RWPE2 (cell line): Measurements from ENCODE around the gene TMCC1.

Experiments
- ATAC-seq: fragments of 200-7000 bp; cut with Tn5 transposase; 3 replicates; pipeline ENCODE4 v1.9.1; 2021; ENCODE audit warnings: low read depth
- DNase-seq: peaks from one replicate; pipeline ENCODE4 v3.0.0-alpha.2; 2020; ENCODE audit warnings: low spot score
- H3K27ac ChIP-seq: fragments of 450-650 bp; 2 replicates; pipeline ENCODE4 v1.5.1; 2017; ENCODE audit warnings: mild to moderate bottlenecking; ENCODE audit not compliant: poor library complexity, severe bottlenecking
- H3K27me3 ChIP-seq: fragments of 250-450 bp; sonication (Bioruptor Pico); 2 replicates; pipeline ENCODE4 v1.5.1; 2021; ENCODE audit warnings: mild to moderate bottlenecking, moderate library complexity; ENCODE audit not compliant: insufficient read depth, poor library complexity, severe bottlenecking
- H3K36me3 ChIP-seq: fragments of 250-450 bp; sonication (Bioruptor Pico); 2 replicates; pipeline ENCODE4 v1.5.1; 2020; ENCODE audit warnings: low read depth, mild to moderate bottlenecking, moderate library complexity
- H3K4me1 ChIP-seq: fragments of 250-450 bp; sonication (Bioruptor Pico); 2 replicates; pipeline ENCODE4 v1.5.1; 2021; ENCODE audit warnings: mild to moderate bottlenecking, moderate library complexity; ENCODE audit not compliant: insufficient read depth, poor library complexity, severe bottlenecking
- H3K4me3 ChIP-seq: fragments of 250-450 bp; sonication (Bioruptor Pico); 2 replicates; pipeline ENCODE4 v1.5.1; 2021; ENCODE audit warnings: mild to moderate bottlenecking, moderate library complexity; ENCODE audit not compliant: severe bottlenecking
- H3K9me3 ChIP-seq: fragments of 250-450 bp; sonication (Bioruptor Pico); 2 replicates; pipeline ENCODE4 v1.5.1; 2021; ENCODE audit warnings: mild to moderate bottlenecking, moderate library complexity; ENCODE audit not compliant: severe bottlenecking
- TF ChIP-seq, protein P1 (sequence below): fragments of 450-650 bp; IDR thresholded peaks from one replicate; pipeline ENCODE4 v1.5.1; 2017; ENCODE audit warnings: mild to moderate bottlenecking, moderate library complexity; ENCODE audit not compliant: poor library complexity, severe bottlenecking

Gene TMCC1

DNA sequence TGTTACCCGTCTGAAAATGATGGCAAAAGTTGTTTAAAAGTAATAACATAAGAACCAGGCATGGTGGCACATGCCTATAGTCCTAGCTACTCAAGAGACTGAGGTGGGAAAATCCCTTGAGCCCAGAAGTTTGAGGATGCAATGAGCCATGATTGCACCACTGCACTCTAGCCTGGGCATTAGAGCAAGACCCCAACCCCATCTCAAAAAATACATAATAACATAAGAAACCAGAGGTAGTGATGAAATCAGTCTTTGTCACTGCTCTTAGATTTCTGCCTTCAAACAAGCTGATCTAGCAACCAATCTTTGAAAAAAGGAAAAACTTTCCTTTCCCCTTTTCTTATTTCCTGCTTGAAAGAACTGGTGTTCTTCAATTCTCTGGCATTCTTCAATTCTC, 71.3 kb downstream of the TMCC1 start:
- Histone ChIP-seq H3K4me1 (no peaks in the 10 kb centered on the region), H3K27me3 (no peaks in the 10 kb centered on the region), H3K9me3 (no peaks in the 10 kb centered on the region), H3K4me3 (no peak overlapping the region), H3K36me3 (peaks cover 11% of the 10 kb centered on the region), H3K27ac (no peak overlapping the region)
- DNase-seq, result no peak
- TF ChIP-seq, protein P1, sequence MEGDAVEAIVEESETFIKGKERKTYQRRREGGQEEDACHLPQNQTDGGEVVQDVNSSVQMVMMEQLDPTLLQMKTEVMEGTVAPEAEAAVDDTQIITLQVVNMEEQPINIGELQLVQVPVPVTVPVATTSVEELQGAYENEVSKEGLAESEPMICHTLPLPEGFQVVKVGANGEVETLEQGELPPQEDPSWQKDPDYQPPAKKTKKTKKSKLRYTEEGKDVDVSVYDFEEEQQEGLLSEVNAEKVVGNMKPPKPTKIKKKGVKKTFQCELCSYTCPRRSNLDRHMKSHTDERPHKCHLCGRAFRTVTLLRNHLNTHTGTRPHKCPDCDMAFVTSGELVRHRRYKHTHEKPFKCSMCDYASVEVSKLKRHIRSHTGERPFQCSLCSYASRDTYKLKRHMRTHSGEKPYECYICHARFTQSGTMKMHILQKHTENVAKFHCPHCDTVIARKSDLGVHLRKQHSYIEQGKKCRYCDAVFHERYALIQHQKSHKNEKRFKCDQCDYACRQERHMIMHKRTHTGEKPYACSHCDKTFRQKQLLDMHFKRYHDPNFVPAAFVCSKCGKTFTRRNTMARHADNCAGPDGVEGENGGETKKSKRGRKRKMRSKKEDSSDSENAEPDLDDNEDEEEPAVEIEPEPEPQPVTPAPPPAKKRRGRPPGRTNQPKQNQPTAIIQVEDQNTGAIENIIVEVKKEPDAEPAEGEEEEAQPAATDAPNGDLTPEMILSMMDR, result no peak
- ATAC-seq, result no peak

DNA sequence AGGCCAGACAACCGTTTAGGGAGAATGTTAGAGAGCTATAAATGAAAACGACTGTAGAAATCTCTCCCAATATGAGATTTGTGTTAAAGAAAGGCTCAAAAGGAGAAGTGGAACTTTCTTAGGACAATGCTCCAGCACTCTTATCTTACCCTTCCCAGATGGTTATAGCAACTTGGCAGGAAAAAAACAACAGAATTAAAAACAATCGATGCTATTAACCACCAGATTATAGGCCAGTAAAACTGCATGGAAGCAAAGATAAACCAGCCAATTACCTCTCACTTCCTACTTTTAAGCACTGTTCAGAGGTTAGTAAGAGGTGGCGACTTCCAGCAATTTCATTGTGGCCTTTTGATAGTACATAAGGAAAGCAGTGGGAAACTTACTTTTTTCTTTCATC, 72.9 kb downstream of the TMCC1 start:
- Histone ChIP-seq H3K36me3 (peaks cover 7% of the 10 kb centered on the region; the same call in 1 of the 2 replicates), H3K9me3 (no peaks in the 10 kb centered on the region), H3K4me3 (no peak overlapping the region), H3K27me3 (no peaks in the 10 kb centered on the region), H3K4me1 (no peaks in the 10 kb centered on the region), H3K27ac (no peak overlapping the region)
- ATAC-seq (no peak), DNase-seq (no peak)
- TF ChIP-seq, protein P1, result no peak

DNA sequence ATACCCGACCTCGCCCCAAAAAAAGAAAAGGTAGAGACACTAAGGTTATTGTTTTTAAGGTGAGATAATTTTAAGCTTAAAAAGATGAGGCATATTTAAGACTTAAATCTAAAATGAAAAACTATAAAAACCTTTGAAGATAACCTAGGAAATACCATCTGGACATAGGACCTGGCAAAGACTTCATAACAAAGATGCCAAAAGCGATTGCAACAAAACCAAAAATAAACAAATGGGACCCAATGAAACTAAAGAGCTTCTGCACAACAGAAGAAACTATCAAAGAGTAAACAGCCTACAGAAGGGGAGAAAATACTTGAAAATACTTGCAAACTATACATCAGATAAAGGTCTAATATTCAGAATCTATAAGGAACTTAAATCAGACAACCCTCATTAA, 80.9 kb downstream of the TMCC1 start:
- Histone ChIP-seq H3K9me3 (no peaks in the 10 kb centered on the region), H3K27me3 (no peaks in the 10 kb centered on the region), H3K27ac (no peak overlapping the region), H3K4me3 (no peak overlapping the region), H3K4me1 (no peaks in the 10 kb centered on the region), H3K36me3 (no peaks in the 10 kb centered on the region)
- ATAC-seq, result no peak
- TF ChIP-seq, protein P1, result no peak
- DNase-seq, result no peak

DNA sequence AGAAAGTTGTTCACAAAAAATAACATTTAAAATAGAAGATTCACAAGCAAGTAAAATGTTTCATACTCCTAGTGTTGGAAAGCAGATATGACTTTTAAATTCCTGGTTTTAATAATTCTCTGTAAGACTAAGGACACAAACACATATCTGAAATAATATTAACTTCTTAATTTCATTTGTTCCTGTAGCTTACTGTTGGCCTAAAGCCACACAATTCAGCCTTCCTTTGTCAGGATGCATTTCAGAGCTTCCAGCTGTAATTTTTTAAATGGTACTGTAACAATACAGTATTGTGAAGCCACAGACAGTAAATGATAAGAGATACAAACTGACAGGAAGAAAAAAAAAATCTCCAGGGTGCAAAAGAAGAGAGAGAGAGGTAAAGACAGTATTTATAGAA, 84.2 kb downstream of the TMCC1 start:
- TF ChIP-seq, protein P1, result no peak
- no peaks in the 10 kb centered on the region for H3K9me3 ChIP-seq
- H3K27me3 ChIP-seq, result no peaks in the 10 kb centered on the region
- no peak for ATAC-seq
- H3K27ac ChIP-seq, result no peak overlapping the region
- no peaks in the 10 kb centered on the region for H3K4me1 ChIP-seq
- H3K36me3 ChIP-seq, result no peaks in the 10 kb centered on the region
- no peak for DNase-seq
- H3K4me3 ChIP-seq, result no peak overlapping the region

DNA sequence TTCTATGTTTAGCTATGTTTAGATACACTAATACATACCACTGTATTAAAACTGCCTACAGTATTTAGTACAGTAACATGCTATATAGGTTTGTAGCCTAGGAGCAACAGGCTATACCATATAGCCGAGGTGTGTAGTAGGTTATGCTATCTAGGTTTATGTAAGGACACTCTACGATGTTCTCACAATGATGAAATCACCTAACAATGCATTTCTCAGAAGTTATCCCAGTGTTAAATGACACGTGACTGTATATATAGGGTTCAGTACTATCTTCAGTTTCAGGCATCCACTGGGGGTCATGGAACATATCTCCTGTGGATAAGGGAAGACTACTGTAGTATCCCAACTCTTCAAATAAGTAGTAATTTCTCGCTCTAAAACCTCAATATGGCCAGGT, 97.4 kb downstream of the TMCC1 start:
- Histone ChIP-seq H3K9me3 (no peaks in the 10 kb centered on the region), H3K27me3 (no peaks in the 10 kb centered on the region)
- no peak for ATAC-seq

More for the DNA sequence above, 97.4 kb downstream of the TMCC1 start:
- no peaks in the 10 kb centered on the region for H3K36me3 ChIP-seq
- DNase-seq, result no peak
- no peak overlapping the region for H3K4me3 ChIP-seq
- H3K27ac ChIP-seq, result peak overlapping the region; percentile 100
- H3K4me1 ChIP-seq, result peaks cover 23% of the 10 kb centered on the region
- TF ChIP-seq, protein P1, result no peak
